Kidney capillary endothelial cell (primary cell): ENCODE data around the gene SLC6A17.

Experiments used
- DNase-seq: peaks from one replicate; pipeline ENCODE4 v3.0.0-alpha.2; 2018; ENCODE audit warnings: low spot score

The SLC6A17 gene

DNA sequence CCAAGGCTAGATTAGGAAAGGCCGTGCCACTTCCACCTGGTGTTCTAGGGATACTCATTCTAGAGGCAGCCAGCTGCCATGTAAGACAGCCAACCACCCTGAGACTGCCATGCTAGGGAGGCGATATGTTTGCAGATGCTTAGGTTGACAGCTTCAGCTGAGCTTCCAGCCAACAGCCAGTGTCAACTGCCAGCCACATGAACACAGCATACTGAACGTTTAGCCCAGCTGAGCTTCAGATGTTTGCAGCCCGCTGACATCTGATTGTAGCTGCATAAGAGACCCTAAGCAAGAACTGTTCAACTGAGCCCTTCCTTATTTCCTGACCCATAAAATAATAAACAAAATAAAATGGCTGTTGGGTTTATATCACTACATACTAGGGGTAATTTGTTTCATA, 54.9 kb downstream of the SLC6A17 start:
- DNase-seq = no peak

DNA sequence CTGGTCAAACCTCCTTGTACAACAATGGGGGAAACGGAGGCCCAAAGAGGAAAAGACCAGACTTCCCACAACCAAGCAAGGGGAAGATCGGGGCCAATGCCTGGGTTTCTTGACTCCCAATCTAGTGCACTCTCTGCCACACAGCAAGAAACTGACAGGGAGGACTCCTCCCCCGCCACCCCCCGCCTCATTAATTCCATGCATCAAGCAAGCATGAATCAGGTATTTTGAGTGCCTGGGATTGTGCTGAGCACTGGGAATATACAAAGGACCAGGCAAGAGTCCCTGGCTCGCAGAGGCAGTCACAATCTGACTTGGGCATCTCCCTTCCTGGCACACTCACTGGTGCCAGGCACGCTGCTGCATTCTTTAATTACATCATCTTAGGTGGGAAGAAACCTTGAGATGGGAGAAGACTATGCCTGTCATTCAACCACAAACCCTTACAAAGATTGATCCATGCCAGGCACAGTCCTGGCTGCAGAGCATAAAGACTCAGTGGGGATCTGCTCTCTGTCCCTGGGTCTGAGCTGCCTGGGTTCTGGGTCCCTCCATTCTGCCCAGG, 55.4 kb downstream of the SLC6A17 start:
- no peak for DNase-seq

DNA sequence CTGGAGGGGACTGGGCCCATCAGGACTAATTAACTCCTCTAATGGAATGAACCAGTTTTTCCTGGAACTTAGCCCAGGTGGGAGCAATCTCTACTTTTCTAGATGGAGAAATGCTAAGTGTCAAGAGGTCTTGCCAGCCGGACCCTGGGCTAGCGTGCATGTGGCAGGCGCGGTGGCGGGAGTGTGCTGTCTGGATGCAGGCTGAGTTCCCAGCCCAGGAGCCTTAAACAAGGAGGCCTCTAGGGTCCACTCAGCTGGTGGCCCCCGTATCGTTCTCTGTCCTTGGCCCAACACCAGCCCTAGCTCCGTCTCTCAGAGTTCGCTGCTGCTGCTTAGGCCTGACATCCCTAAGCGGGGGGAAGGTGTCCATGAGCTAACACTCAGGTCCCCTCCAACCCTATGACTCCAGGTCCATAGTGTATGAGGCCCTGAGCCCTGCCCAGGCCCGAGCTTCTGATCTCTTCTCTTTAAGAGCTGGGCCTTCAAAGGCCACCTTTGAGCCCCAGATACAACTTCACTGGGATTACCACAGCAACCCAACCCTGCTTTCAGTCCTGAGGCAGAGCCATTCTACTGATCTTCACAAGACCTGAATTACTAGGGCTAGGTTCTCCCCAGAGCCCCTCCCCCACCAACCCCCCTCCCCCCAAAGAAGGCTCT, 56.1 kb downstream of the SLC6A17 start:
- no peak for DNase-seq

DNA sequence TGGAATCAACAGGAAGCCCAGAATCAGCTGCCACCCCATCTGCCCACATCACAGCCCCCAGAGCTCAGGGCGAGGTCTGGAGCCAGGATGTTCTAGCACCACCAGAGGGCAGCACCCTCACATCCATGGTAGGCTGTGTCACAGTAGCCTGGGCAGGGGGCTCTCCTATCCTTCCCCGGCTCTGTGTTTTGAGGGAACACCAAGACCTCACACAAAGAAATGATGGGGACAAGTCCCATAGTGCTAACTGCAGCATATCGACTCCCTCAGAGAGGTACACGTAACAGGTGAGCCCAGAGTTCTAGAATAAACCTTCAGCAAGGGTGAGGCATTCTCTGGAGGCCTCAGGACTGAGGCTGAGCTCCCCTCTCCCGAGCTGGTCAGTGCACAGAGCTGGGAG, 57.5 kb downstream of the SLC6A17 start:
- DNase-seq = peak; percentile 51

DNA sequence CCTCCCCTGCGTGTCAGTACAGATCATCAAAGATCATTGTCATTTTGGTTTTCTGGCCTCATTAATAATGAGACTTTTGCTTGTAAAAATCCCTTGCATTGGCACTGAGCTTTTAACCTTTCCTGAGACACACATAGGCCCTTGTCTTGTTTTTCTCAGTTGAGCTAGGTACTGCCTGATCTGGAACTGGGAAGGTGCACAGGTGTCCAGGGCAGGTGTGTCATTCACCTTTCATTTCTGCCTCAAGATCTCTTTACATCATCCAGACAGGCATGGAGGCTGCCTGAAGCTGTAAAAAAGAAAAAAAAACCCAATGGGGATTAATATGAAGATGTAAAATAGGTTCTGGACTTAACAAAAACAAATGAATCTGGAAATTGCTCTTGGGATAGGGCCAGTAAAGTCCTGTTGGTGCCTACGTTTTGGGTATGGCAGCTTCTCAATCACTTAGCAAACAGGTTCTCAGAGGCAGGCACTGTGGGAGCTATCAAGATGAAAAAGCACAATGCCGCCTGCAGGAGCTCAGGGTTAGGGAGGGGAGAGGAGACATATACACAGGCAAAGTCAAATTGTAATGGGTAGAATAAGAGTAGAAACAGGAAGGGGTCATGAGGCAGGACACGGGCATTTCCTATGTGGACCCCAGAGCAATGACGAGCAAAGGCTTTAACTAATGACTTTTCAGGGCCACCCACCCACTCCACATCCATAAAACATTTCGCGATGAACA, 58.8 kb downstream of the SLC6A17 start:
- peak; percentile 20 for DNase-seq

DNA sequence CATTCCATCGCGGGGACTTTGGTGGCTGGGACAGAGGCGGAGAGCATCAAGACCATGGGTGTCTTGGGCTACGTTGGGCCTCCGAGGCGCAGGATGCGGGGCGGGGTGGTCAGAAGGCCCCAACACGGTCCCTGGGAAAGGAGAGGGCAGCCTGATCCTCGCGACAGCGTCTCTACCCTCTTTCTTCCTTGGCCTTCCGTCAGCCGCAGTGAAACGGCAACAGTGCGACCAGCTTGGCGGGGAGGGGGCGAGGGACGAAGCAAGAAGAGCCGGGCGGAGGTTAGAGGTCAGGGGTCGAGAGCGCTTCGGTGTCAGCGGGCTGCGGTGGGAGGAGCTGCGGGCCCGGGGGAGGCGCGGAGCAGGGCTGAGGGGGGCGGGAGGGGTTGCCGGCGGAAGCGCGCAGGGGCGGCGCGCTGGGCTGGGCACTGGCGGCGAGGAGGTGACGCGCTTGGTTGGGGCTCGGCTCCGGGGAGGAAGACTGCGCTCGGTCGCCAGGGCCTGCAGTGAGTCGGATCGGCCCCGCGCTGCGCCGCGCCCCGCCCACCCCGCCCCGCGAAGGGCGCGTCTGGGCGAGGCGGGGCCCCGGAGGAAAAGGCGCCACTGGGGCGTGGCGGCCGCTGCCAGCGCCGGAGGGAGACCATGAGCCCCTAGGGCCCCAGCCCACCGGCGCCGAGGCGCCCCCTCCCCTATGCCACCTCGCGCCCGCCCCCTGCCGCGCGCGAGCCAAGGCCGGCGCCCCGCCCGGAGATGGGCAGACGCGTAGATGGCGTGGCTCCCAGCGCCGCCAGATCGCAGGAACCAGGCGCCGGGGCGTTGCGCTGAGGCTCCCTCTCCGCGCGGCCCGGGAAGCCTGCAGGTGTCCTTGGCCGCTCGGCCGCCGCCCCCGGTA, 59.7 kb downstream of the SLC6A17 start, which contains the start of gene KCNC4:
KCNC4 (plus strand) TSS at position 600 of the 889 bp plus-strand sequence. CDS start 1,186 bp downstream, outside the sequence.
- peak; percentile 86 for DNase-seq

DNA sequence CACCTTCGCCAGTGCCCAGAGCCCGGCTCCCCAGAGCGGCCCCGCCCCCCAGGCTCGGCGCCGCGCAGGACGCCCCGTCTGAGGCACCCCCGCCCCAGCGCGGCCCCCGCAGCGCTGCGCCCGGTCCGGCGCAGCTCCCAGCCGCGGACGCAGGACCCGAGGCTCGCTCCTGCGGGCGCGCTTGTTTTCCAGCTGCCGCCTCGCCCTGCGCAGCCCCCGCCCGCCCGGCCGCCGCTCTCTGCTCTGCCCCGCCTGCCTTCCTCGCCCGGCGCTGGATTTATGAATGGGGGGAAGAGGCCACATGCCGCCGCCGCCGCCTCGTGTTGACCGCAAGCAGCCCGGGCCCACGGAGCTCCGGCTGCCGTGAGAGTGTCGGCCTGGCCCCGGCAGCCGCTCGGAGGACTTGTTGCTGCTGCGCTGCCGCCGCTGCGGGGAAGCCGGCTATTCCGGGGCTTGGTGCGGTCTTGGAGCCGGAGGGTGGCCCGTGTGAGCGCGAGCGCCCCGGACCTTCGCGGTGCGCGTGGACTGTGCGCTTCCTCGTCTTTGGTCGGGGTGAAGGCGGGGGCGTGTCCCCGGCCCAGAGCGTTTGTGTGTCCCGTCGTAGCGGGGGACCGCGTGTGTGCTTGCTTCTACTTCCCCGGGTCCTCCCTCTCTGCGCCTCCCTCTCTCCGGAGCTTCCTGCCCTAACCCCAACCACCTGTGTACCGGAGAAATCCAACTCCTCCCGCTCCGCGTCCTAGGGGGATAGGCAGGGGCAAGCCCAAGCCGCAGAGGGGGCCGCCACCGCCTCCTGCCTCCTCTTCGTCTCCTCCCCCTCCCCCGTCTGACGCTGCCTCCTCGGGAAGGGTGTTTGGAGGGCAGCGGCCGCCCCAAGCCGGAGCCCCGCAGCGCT, 60.6 kb downstream of the SLC6A17 start:
- DNase-seq = no peak

DNA sequence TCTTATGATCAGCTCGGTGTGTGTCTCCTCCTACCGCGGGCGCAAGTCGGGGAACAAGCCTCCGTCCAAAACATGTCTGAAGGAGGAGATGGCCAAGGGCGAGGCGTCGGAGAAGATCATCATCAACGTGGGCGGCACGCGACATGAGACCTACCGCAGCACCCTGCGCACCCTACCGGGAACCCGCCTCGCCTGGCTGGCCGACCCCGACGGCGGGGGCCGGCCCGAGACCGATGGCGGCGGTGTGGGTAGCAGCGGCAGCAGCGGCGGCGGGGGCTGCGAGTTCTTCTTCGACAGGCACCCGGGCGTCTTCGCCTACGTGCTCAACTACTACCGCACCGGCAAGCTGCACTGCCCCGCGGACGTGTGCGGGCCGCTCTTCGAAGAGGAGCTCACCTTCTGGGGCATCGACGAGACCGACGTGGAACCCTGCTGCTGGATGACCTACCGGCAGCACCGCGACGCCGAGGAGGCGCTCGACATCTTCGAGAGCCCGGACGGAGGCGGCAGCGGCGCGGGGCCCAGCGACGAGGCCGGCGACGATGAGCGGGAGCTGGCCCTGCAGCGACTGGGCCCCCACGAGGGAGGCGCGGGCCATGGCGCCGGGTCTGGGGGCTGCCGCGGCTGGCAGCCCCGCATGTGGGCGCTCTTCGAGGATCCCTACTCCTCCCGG, 61.3 kb downstream of the SLC6A17 start:
- no peak for DNase-seq

DNA sequence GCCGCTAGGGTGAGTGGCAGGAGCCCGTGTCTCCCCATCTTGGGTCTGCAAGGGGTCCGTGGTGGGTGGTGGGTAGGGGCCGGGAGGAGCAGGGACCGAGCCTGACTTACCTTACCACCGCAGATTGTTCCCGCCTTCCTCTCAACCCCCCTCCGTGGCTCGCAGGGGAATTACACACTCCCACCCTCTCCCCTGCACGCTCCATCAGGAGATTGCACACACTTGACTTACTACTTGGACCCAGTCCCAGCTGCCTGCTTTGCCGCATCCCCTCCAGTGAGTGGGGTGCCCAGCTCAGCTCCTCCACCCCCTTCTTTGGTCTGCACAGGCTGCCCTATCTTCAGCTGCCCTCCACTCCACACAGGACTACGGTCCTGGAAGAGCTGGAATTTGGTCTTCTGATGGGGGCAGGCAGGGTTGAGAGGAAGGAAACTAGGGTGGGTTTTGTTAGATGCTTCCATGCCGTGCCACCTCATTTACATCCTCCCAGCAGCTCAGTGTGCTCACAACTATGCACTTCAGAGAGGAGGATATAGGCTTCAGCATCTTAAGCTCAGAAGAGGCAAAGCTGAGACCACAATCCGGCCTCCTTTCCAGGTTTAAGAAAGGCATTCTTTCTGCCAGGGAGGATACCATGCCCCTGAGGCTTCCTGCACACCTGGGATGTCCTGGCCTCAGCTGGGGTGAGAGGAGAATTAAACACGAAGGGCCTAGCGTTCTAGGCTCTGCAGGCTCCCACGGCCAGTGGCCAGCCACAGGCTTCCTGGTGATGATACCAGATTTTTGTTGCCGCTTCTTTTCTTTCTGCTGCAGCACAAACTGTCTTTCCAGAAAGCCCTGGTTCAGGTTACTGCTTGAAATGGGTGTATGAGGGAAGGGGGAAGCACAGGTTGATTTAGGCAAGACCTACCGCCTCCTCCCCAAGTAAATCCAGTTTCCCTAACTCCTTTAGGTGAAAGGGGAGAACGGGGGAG, 62.2 kb downstream of the SLC6A17 start:
- DNase-seq = peak; percentile 28

DNA sequence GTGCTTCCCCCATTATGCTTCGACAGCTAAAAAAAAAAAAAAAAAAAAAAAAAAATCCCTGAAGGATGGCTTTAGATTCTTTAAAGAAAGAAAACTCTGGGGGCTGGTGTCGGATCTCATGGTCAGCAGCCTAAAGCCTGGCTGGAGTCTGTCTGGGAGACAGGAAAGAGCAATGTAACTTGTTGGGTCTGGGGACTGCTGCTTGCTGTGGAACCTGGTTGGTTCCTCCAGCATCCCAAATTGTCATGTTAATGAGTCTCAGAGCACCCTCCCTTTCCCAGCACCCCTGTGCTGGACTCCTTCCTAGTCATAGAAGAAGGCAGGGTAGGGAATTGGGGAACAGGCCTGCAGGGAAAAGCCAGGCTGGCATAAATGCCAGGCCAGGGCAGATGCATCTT, 62.8 kb downstream of the SLC6A17 start:
- DNase-seq = no peak

DNA sequence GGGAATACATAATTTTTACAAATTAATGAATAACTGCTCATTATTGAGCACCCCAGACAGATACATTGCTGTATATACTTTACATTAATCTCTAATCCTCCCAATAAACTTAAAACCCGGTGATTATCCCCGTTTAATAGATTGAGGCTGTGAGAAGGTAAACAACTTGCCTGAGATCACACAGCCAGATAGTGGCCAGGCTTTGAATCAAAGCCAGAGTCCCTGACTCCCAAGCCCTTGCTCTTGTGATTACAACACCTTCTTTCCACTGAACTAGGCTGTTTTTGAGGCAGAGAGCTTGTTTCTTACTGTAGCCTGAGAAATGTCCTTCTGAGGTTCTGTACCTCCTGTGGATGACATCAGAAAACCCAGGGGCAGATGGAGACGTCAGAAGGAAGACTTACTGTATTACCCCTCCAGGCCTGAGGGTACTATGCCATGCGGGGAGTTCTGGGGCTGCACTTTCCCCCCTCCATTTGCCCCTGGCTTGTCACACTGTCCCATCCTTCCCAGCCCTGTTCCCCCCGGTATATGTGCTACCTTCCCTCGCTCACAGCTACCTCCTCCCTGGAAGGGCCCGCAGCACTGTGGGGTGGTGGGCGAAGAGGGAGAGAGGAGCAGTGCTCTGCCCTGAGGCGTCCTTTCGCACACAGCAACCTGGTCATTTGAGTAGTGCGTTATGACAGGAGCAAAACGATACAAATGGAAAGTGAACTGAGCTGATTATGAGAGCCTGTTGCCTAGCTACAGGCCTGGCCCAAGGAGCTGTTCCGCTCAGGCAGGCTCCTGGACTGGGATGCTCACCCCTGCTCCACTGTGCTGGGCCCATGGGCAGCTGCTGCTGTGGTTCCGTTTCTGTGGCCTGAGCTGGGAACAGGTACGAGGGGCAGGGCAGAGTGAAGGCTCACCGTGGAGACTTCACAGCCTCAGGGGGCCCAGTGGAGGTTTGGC, 64.4 kb downstream of the SLC6A17 start:
- DNase-seq = no peak

DNA sequence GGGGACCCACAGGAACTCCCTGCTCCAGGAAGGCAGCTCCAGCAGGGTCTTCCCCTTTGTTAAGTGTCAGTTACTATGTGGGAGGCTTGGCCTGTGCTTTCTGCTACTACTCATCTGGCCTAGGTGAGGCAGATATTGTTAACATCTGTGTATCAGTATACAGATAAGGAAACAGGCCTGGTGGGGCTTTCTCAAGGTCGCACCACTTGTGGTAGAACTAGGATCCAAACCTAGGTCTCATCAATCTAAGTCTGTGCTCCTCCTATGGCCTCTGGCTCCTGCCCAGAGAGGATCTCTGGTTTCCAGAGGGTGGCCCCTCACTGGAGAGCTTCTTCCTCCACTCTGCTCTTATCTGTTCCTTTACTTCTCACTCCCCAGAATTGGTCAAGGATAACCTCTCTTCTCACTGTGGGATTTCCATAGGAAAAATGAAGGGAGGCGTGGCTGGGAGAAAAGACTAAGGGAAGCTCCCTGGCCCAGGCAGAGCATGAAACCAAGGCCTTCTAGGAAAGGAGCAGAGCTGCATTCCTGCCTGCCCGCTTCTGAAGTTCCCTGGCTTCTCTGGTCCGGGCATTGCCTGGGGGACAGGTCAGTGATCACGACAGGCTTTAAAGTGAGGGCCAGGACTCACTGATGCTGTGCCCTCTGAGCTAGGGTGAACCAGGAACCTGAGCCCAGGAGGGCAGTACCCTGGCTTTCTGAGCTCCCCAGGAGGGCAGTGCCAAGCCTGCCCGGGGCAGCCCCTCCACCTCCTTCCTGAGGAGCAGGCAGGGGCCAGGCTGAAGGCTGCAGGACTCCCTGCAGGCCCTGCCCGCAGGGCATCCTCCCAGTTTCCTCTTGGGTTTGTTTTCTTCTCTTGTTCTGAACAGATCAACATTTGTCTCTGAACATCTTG, 65.6 kb downstream of the SLC6A17 start:
- no peak for DNase-seq

DNA sequence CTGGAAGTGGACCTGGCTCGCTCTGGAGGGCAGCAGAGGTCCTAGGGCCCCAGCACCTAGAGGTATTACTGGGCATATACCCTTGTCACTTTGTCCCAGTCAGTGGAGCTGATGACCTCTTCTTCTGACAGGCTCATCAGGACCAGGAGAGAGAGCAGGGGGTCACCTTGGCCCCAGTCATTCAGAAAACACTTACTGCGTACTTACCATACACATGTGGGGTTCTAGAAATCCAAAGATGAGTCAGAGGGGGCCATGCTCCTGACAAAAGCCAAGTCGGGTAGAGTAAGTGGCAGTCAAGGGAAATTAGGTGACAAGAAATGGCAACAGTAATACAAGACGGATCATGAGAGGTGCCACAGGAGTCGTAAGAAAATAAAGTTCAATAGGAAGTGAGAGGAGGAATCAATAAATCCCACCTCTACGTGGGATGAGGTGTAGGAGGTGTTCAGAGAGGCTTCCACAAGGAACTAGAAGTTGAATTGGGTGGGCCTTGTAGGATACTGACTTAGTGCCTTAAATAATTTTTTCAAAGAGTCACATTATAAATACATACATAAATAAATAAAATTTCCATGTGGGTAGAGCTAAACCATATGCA, 66.7 kb downstream of the SLC6A17 start:
- no peak for DNase-seq

DNA sequence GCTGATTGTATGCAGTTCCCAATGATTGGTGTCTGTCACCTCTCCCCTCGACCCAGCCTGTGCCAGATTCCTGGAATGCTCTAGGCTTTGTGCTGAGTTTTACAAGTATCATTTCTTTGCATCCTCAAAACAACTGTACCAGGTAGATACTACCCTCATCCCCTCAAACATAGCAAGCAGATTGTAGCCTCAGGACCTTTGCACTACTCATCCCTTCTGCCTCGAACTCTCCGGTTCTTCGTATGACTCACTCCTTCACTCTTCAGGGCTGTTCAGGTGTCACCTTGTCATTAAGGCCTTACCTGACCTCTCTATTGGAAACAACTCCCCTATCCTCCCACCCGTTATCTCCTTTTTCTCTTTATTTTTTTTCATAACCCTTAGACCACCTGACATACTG, 67.8 kb downstream of the SLC6A17 start:
- no peak for DNase-seq

DNA sequence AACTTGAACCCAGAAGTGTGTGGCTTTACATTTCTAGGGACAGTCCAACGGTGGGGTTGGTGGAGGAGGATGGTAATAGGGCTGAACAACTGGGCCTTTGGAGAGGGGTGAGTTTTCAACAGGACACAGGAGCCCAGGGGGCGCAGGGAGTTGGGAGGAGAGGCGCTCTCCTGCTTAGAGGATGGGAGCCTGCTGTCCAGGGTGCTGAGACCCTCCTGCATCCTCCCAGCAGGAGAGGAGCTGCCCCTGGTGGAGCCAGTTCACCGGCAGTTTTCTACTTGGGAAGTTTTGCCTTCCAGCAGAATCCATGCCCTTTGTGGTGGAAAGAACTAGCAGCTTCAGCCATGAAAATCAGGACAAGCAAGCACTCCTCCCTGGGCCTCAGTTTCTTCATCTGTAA, 68.4 kb downstream of the SLC6A17 start:
- DNase-seq = no peak

DNA sequence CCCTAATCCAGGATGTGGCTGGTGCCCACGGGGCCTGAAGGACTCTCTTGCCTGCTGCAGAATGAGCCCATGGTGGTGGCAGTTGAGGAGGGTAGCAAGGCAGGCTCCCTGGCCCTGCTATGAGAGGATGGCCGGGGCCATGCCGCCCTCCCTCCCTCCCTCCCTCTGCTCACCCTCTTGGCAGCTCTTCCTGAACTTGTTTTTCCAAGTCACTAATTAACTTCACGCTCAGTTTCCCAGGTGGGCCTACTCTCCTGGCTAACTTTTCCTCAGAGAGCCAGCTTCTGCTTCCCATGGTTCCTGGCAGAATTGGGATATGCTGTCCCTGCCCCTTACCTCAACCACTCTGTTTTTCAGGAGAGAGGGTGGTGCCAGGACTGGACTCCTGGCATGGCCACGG, 70.0 kb downstream of the SLC6A17 start:
- no peak for DNase-seq

DNA sequence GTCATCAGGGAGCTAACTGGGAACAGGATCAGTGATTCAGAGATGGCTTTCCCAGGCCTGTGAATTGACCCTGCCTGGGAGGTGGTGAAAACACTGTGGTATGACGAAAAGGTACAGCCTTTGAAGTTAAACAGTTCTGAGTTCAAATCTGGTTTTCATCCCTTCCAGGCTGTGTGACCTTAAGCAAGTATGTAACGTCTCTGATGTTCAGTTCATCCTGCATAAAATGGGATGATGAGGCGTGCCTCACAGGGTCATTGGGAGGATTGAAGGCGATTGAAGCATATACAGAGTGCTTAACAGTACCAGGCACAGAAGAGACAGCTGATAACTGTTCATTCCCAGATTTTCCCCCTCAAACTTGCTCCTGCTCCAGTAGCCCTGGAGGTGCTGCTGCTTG, 70.8 kb downstream of the SLC6A17 start:
- no peak for DNase-seq
